Measurements from ENCODE around the gene PADI6. TPM values are rescaled to one million over a fixed set of nuclear protein-coding genes. Genes with fewer than 3 reads are reported as not detected.

PADI6 gene
- total RNA-seq, 1 donor from 2014 or later, result not detected

- no peaks in the 10 kb centered on the region for H3K36me3 ChIP-seq
- no peak overlapping the region for H3K9ac ChIP-seq
- no peak overlapping the region for H3K4me3 ChIP-seq
- no peaks in the 10 kb centered on the region for H3K4me1 ChIP-seq
- Mint-ChIP-seq H3K4me3 (no peak overlapping the region), H3K4me1 (peaks cover 2% of the 10 kb centered on the region), H3K36me3 (no peaks in the 10 kb centered on the region), H3K9me3 (no peaks in the 10 kb centered on the region), H3K27me3 (ENCODE audit: insufficient read depth, low read depth) (peaks cover 13% of the 10 kb centered on the region), H3K27ac (no peak overlapping the region)
- no peaks in the 10 kb centered on the region for H3K9me3 ChIP-seq (ENCODE audit: low read depth)
- H3K4me2 ChIP-seq, result no peak overlapping the region
- H3K27me3 ChIP-seq, result no peaks in the 10 kb centered on the region
- no peaks in the 10 kb centered on the region for H3F3A ChIP-seq (ENCODE audit: low read depth)
- H3K27ac ChIP-seq, result no peak overlapping the region
- H3K79me2 ChIP-seq (ENCODE audit: low read depth), result no peaks in the 10 kb centered on the region
- no peak overlapping the region for H2AFZ ChIP-seq (replicated peaks)
- DNase-seq (ENCODE audit: low spot score), result no peak
- no peaks in the 10 kb centered on the region for H4K20me1 ChIP-seq (ENCODE audit: low read depth)
- no peak for TF ChIP-seq EZH2 (IDR thresholded peaks at IDR 0.05)
Observed at GRCh38 chr1:17352419-17352909, 19.5 kb upstream of the PADI6 start.

GRCh38 chr1:17355898-17356297 is 16.1 kb upstream of the PADI6 start:
- no peak overlapping the region for H3K9ac ChIP-seq
- no peaks in the 10 kb centered on the region for H3K9me3 ChIP-seq (ENCODE audit: low read depth)
- H3K4me1 Mint-ChIP-seq, result peaks cover 3% of the 10 kb centered on the region
- H4K20me1 ChIP-seq (ENCODE audit: low read depth), result no peaks in the 10 kb centered on the region
- H3K36me3 Mint-ChIP-seq, result no peaks in the 10 kb centered on the region
- no peak overlapping the region for H3K4me3 ChIP-seq
- no peak overlapping the region for H3K27ac Mint-ChIP-seq
- H3K27me3 ChIP-seq, result no peaks in the 10 kb centered on the region
- no peaks in the 10 kb centered on the region for H3K79me2 ChIP-seq (ENCODE audit: low read depth)
- H2AFZ ChIP-seq (replicated peaks), result no peak overlapping the region
- no peak overlapping the region for H3K4me3 Mint-ChIP-seq
- DNase-seq (ENCODE audit: low spot score), result no peak
- no peak overlapping the region for H3K4me2 ChIP-seq
- no peaks in the 10 kb centered on the region for H3K4me1 ChIP-seq
- H3K27me3 Mint-ChIP-seq (ENCODE audit: insufficient read depth, low read depth), result peaks cover 13% of the 10 kb centered on the region
- no peak overlapping the region for H3K27ac ChIP-seq
- TF ChIP-seq EZH2 (IDR thresholded peaks at IDR 0.05) (no peak), EZH2phosphoT487 (IDR thresholded peaks at IDR 0.05) (no peak), CTCF (IDR thresholded peaks at IDR 0.05) (no peak)
- H3F3A ChIP-seq (ENCODE audit: low read depth), result no peaks in the 10 kb centered on the region
- H3K9me3 Mint-ChIP-seq, result no peaks in the 10 kb centered on the region
- H3K36me3 ChIP-seq, result no peaks in the 10 kb centered on the region

- Histone ChIP-seq H3F3A (ENCODE audit: low read depth) (no peaks in the 10 kb centered on the region), H3K4me2 (no peak overlapping the region), H3K27me3 (no peaks in the 10 kb centered on the region), H3K27ac (no peak overlapping the region), H3K79me2 (ENCODE audit: low read depth) (no peaks in the 10 kb centered on the region), H3K36me3 (no peaks in the 10 kb centered on the region), H3K4me3 (no peak overlapping the region), H3K9me3 (ENCODE audit: low read depth) (no peaks in the 10 kb centered on the region), H3K9ac (no peak overlapping the region), H2AFZ (replicated peaks) (no peak overlapping the region), H3K4me1 (no peaks in the 10 kb centered on the region), H4K20me1 (ENCODE audit: low read depth) (no peaks in the 10 kb centered on the region)
- H3K4me1 Mint-ChIP-seq, result peaks cover 3% of the 10 kb centered on the region
- DNase-seq (ENCODE audit: low spot score), result no peak
- H3K9me3 Mint-ChIP-seq, result no peaks in the 10 kb centered on the region
- TF ChIP-seq CTCF (IDR thresholded peaks at IDR 0.05), result no peak
- no peak for TF ChIP-seq EZH2phosphoT487 (IDR thresholded peaks at IDR 0.05)
- H3K36me3 Mint-ChIP-seq, result no peaks in the 10 kb centered on the region
- peaks cover 13% of the 10 kb centered on the region for H3K27me3 Mint-ChIP-seq (ENCODE audit: insufficient read depth, low read depth)
- H3K4me3 Mint-ChIP-seq, result no peak overlapping the region
- H3K27ac Mint-ChIP-seq, result no peak overlapping the region
Observed at GRCh38 chr1:17356387-17357026, 15.5 kb upstream of the PADI6 start.

- H3K4me3 Mint-ChIP-seq, result no peak overlapping the region
- H3K27ac Mint-ChIP-seq, result peak overlapping the region; percentile 91
- H3K27me3 ChIP-seq, result no peaks in the 10 kb centered on the region
- no peaks in the 10 kb centered on the region for H3K9me3 ChIP-seq (ENCODE audit: low read depth)
- H3K27ac ChIP-seq, result no peak overlapping the region
- TF ChIP-seq EZH2phosphoT487 (IDR thresholded peaks at IDR 0.05) (no peak), CTCF (IDR thresholded peaks at IDR 0.05) (no peak), EZH2 (IDR thresholded peaks at IDR 0.05) (no peak)
- no peaks in the 10 kb centered on the region for H3K4me1 ChIP-seq
- no peaks in the 10 kb centered on the region for H3K36me3 Mint-ChIP-seq
- H3K9ac ChIP-seq, result no peak overlapping the region
- no peak overlapping the region for H3K4me3 ChIP-seq
- no peaks in the 10 kb centered on the region for H3K79me2 ChIP-seq (ENCODE audit: low read depth)
- peaks cover 3% of the 10 kb centered on the region for H3K4me1 Mint-ChIP-seq
- H4K20me1 ChIP-seq (ENCODE audit: low read depth), result no peaks in the 10 kb centered on the region
- H3F3A ChIP-seq (ENCODE audit: low read depth), result no peaks in the 10 kb centered on the region
- H3K36me3 ChIP-seq, result no peaks in the 10 kb centered on the region
- no peaks in the 10 kb centered on the region for H3K9me3 Mint-ChIP-seq
- no peak for DNase-seq (ENCODE audit: low spot score)
- no peak overlapping the region for H2AFZ ChIP-seq (replicated peaks)
- H3K27me3 Mint-ChIP-seq (ENCODE audit: insufficient read depth, low read depth), result peaks cover 10% of the 10 kb centered on the region
- H3K4me2 ChIP-seq, result no peak overlapping the region
Observed at GRCh38 chr1:17358557-17358956, 13.4 kb upstream of the PADI6 start.
